Measurements from ENCODE around the gene ARF4.

- no peak for TF ChIP-seq CTCF (IDR thresholded peaks at IDR 0.05)
- no peak for TF ChIP-seq POLR2AphosphoS5 (IDR thresholded peaks at IDR 0.05)
These were observed 30.8 kb upstream of the ARF4 start for GRCh38 chr3:57627976-57628375.

All from breast epithelium (tissue), 3 donors.